HCT116 (cell line): ENCODE measurements around the gene PRRG4.

Experiments
- CEBPB ChIP-seq: IDR thresholded peaks from 2 replicates; pipeline ENCODE4 v1.6.1; 2012; ENCODE audit warnings: low read depth
- ELF1 ChIP-seq: IDR thresholded peaks from 2 replicates; pipeline ENCODE4 v1.6.1; 2012; ENCODE audit warnings: low read depth, borderline replicate concordance
- EZH2 ChIP-seq: fragments of 200-600 bp; sonication (generic); IDR thresholded peaks from 2 replicates; pipeline ENCODE4 v1.6.1; 2017; ENCODE audit warnings: antibody characterized with exemption, mixed run types
- EZH2phosphoT487 ChIP-seq: fragments of 200-600 bp; IDR thresholded peaks from 2 replicates; pipeline ENCODE4 v1.6.1; 2018; ENCODE audit warnings: antibody characterized with exemption, borderline replicate concordance
- POLR2A ChIP-seq: IDR thresholded peaks from 2 replicates; pipeline ENCODE4 v1.7.0; 2011; ENCODE audit warnings: borderline replicate concordance; ENCODE audit not compliant: insufficient read depth, insufficient read length; ENCODE audit errors: extremely low read depth
- POLR2AphosphoS5 ChIP-seq: IDR thresholded peaks from 2 replicates; pipeline ENCODE4 v1.6.1; 2011; ENCODE audit warnings: mild to moderate bottlenecking, low read depth, low read length, moderate library complexity
- RAD21 ChIP-seq: IDR thresholded peaks from 2 replicates; pipeline ENCODE4 v1.6.1; 2012; ENCODE audit warnings: low read depth, mild to moderate bottlenecking
- SIN3A ChIP-seq: IDR thresholded peaks from 2 replicates; pipeline ENCODE4 v1.6.1; 2012; ENCODE audit warnings: low read depth
- SRF ChIP-seq: IDR thresholded peaks from 2 replicates; pipeline ENCODE4 v1.6.1; 2012; ENCODE audit warnings: low read depth
- YY1 ChIP-seq: IDR thresholded peaks from 2 replicates; pipeline ENCODE4 v1.6.1; 2011; ENCODE audit warnings: low read length, low read depth, moderate library complexity, mild to moderate bottlenecking; ENCODE audit not compliant: insufficient replicate concordance; ENCODE audit errors: extremely low read depth
- ZNF274 ChIP-seq: fragments of 200-500 bp; sonication (Bioruptor generic); IDR thresholded peaks from 2 replicates; pipeline ENCODE4 v1.6.1; 2014; ENCODE audit warnings: mild to moderate bottlenecking, low read depth, low read length, inconsistent platforms
- TF ChIP-seq, protein P1 (sequence below), 3 experiments: fragments of 200-600 bp in 1 of 3; sonication (generic) in 1 of 3; IDR thresholded peaks in 2 of 3; conservative IDR thresholded peaks in 1 of 3; 2 replicates each; pipeline ENCODE4 v1.5.1; 2012 to 2017; ENCODE audit warnings: low read depth in 2 of 3, low read length in 2 of 3, antibody characterized with exemption in 1 of 3, borderline replicate concordance in 1 of 3, control low read depth in 1 of 3, mild to moderate bottlenecking in 1 of 3, mixed read lengths in 1 of 3, mixed run types in 1 of 3, moderate library complexity in 1 of 3; ENCODE audit not compliant: insufficient read depth in 1 of 3
- TF ChIP-seq, protein P2 (sequence below): IDR thresholded peaks from 2 replicates; pipeline ENCODE4 v1.6.1; 2012; ENCODE audit warnings: low read depth
- TF ChIP-seq, protein P3 (sequence below): IDR thresholded peaks from 2 replicates; pipeline ENCODE4 v1.6.1; 2012

DNA sequence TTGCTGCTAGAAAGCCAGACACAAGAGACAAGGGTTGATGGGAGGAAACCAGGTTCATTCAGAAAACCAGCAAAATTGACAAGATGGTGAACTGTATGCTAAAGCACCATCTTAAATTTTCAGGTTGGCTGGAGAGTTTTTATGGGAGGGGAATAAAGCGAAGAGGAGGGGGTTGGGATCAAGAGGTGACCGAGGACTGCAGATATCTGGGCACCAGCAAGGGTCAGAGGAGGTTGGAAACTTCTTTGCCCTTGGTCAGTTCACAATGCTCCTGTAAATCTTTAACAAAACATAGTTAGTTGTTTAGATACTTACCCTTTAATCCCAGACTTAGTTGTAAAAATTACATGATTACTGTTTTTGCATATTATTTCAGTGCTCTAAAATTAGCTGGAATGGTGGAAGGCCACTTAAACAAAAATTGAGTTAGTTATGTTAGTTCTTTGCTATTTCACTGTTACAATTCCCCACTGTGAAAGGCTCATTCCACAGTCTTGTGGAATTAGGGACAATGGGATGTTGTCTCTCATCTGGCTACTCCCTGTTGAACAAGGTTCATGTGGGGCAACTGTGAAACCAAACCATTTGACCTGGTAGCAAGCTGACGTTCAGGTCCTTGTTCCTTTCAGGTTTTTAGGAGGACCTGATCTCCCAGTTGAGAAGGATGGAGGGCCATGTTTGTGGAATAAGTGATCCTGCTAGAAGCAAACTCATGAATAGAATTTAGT is 32.3 kb downstream of the PRRG4 start:
- TF ChIP-seq SIN3A (no peak), POLR2AphosphoS5 (no peak), POLR2A (no peak), EZH2 (no peak), EZH2phosphoT487 (no peak), SRF (no peak), RAD21 (no peak), ZNF274 (no peak), ELF1 (no peak), YY1 (no peak), CEBPB (no peak)
- TF ChIP-seq, protein P1, sequence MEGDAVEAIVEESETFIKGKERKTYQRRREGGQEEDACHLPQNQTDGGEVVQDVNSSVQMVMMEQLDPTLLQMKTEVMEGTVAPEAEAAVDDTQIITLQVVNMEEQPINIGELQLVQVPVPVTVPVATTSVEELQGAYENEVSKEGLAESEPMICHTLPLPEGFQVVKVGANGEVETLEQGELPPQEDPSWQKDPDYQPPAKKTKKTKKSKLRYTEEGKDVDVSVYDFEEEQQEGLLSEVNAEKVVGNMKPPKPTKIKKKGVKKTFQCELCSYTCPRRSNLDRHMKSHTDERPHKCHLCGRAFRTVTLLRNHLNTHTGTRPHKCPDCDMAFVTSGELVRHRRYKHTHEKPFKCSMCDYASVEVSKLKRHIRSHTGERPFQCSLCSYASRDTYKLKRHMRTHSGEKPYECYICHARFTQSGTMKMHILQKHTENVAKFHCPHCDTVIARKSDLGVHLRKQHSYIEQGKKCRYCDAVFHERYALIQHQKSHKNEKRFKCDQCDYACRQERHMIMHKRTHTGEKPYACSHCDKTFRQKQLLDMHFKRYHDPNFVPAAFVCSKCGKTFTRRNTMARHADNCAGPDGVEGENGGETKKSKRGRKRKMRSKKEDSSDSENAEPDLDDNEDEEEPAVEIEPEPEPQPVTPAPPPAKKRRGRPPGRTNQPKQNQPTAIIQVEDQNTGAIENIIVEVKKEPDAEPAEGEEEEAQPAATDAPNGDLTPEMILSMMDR (IDR thresholded peaks at IDR 0.05 in 2 of 3, conservative IDR thresholded peaks at IDR 0.05 in 1 of 3; ENCODE audit: borderline replicate concordance in 1 of 3, insufficient read depth in 1 of 3, low read depth in 2 of 3, low read length in 2 of 3): no peak
- TF ChIP-seq, protein P2, sequence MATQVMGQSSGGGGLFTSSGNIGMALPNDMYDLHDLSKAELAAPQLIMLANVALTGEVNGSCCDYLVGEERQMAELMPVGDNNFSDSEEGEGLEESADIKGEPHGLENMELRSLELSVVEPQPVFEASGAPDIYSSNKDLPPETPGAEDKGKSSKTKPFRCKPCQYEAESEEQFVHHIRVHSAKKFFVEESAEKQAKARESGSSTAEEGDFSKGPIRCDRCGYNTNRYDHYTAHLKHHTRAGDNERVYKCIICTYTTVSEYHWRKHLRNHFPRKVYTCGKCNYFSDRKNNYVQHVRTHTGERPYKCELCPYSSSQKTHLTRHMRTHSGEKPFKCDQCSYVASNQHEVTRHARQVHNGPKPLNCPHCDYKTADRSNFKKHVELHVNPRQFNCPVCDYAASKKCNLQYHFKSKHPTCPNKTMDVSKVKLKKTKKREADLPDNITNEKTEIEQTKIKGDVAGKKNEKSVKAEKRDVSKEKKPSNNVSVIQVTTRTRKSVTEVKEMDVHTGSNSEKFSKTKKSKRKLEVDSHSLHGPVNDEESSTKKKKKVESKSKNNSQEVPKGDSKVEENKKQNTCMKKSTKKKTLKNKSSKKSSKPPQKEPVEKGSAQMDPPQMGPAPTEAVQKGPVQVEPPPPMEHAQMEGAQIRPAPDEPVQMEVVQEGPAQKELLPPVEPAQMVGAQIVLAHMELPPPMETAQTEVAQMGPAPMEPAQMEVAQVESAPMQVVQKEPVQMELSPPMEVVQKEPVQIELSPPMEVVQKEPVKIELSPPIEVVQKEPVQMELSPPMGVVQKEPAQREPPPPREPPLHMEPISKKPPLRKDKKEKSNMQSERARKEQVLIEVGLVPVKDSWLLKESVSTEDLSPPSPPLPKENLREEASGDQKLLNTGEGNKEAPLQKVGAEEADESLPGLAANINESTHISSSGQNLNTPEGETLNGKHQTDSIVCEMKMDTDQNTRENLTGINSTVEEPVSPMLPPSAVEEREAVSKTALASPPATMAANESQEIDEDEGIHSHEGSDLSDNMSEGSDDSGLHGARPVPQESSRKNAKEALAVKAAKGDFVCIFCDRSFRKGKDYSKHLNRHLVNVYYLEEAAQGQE: no peak
- TF ChIP-seq, protein P3, sequence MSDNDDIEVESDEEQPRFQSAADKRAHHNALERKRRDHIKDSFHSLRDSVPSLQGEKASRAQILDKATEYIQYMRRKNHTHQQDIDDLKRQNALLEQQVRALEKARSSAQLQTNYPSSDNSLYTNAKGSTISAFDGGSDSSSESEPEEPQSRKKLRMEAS: no peak
